Measurements from ENCODE around the gene NTRK1.

NTRK1 gene

GRCh38 chr1:156900896-156901589 lies 40.4 kb downstream of the NTRK1 start:
- FAIRE-seq: no peak

GRCh38 chr1:156901590-156901900 lies 40.9 kb downstream of the NTRK1 start:
- no peak for FAIRE-seq

- no peak for FAIRE-seq
Observed at GRCh38 chr1:156901966-156902915, 41.6 kb downstream of the NTRK1 start.

GRCh38 chr1:156903328-156904091 lies 42.8 kb downstream of the NTRK1 start:
- no peak for FAIRE-seq

- no peak for FAIRE-seq
Observed at GRCh38 chr1:156904187-156904959, 43.7 kb downstream of the NTRK1 start.

GRCh38 chr1:156905176-156905575 lies 44.5 kb downstream of the NTRK1 start:
- no peak for FAIRE-seq

- no peak for FAIRE-seq
Observed at GRCh38 chr1:156905651-156906050, 45.0 kb downstream of the NTRK1 start.

GRCh38 chr1:156906206-156906906 lies 45.7 kb downstream of the NTRK1 start:
- no peak for FAIRE-seq

GRCh38 chr1:156908541-156908940 lies 47.9 kb downstream of the NTRK1 start:
- FAIRE-seq: no peak

GRCh38 chr1:156908955-156909354 lies 48.3 kb downstream of the NTRK1 start:
- FAIRE-seq: no peak

GRCh38 chr1:156909671-156910070 lies 49.0 kb downstream of the NTRK1 start:
- no peak for FAIRE-seq

GRCh38 chr1:156910309-156910782 lies 49.7 kb downstream of the NTRK1 start:
- no peak for FAIRE-seq

GRCh38 chr1:156911577-156912298 lies 51.1 kb downstream of the NTRK1 start:
- FAIRE-seq: no peak

- FAIRE-seq: no peak
Observed at GRCh38 chr1:156912310-156912709, 51.6 kb downstream of the NTRK1 start.

- FAIRE-seq: no peak
Observed at GRCh38 chr1:156912861-156913808, 52.5 kb downstream of the NTRK1 start.

GRCh38 chr1:156913809-156914387 lies 53.2 kb downstream of the NTRK1 start:
- FAIRE-seq: no peak

GRCh38 chr1:156914440-156914856 lies 53.8 kb downstream of the NTRK1 start:
- FAIRE-seq: no peak

GRCh38 chr1:156920233-156921052 lies 59.8 kb downstream of the NTRK1 start, which contains the start of gene LRRC71:
Gene LRRC71 (plus strand): TSS chr1:156920632. CDS start chr1:156920804, 172 bp downstream.
- no peak for FAIRE-seq
